GM12864 (cell line): ENCODE measurements around the gene DEPDC4.
"Not testable (repeated sequence)": the region's sequence is repeated elsewhere in the genome, so short reads cannot be mapped to it uniquely, and the experiment has no call there.

Source experiments
- DNase-seq: peaks from one replicate; pipeline ENCODE4 v3.0.0-alpha.2; 2011; ENCODE audit warnings: low read depth
- H3K4me3 ChIP-seq: 2 replicates; pipeline ENCODE4 v1.5.1; 2011; ENCODE audit warnings: mild to moderate bottlenecking, low read depth, low read length, control low read depth
- TF ChIP-seq, protein P1 (sequence below): IDR thresholded peaks from 2 replicates; pipeline ENCODE4 v1.5.1; 2011; ENCODE audit warnings: low read depth, mild to moderate bottlenecking, moderate library complexity, low read length, control low read depth, inconsistent platforms; ENCODE audit errors: missing control alignments

The DEPDC4 gene

GRCh38 chr12:100273782-100274181 is 6.9 kb upstream of the DEPDC4 start:
- TF ChIP-seq, protein P1, sequence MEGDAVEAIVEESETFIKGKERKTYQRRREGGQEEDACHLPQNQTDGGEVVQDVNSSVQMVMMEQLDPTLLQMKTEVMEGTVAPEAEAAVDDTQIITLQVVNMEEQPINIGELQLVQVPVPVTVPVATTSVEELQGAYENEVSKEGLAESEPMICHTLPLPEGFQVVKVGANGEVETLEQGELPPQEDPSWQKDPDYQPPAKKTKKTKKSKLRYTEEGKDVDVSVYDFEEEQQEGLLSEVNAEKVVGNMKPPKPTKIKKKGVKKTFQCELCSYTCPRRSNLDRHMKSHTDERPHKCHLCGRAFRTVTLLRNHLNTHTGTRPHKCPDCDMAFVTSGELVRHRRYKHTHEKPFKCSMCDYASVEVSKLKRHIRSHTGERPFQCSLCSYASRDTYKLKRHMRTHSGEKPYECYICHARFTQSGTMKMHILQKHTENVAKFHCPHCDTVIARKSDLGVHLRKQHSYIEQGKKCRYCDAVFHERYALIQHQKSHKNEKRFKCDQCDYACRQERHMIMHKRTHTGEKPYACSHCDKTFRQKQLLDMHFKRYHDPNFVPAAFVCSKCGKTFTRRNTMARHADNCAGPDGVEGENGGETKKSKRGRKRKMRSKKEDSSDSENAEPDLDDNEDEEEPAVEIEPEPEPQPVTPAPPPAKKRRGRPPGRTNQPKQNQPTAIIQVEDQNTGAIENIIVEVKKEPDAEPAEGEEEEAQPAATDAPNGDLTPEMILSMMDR, result no peak
- no peak overlapping the region for H3K4me3 ChIP-seq
- DNase-seq, result no peak

DNA sequence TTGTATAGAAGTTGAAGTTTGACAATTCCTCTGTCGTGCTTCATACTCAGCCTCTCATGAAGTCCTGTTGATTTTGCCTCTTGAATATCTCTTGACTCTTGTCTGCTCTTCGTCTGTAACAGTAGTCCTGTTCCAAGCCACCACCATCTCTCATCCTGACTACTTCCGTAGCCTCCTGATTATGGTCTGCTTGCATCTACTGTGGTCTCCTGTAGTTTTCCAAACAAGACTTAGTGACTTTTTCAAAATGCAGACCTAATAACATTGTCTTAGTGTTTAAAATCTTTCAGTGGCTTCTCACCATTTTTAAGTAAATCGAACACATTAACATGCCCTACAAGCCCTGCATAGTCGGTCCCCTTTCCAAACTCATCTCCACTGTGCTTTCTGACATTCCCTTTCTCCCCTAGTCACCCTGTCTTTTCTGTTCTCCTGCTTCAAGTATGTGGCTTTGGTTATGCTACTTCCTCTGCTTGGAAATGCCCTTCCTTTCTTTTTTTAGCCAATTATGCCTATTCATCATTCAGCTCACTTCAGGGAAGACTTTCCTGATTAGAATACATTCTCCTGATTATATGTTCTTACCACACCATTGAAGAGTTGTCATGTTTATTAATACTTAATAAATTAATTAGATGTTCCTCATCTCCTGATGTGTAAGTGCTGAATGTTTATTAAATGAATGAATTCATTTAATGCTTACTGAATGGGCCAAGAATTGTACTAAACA is 2.1 kb upstream of the DEPDC4 start:
- no peak for DNase-seq
- TF ChIP-seq, protein P1, result no peak
- peak overlapping the region; percentile 100 for H3K4me3 ChIP-seq

DNA sequence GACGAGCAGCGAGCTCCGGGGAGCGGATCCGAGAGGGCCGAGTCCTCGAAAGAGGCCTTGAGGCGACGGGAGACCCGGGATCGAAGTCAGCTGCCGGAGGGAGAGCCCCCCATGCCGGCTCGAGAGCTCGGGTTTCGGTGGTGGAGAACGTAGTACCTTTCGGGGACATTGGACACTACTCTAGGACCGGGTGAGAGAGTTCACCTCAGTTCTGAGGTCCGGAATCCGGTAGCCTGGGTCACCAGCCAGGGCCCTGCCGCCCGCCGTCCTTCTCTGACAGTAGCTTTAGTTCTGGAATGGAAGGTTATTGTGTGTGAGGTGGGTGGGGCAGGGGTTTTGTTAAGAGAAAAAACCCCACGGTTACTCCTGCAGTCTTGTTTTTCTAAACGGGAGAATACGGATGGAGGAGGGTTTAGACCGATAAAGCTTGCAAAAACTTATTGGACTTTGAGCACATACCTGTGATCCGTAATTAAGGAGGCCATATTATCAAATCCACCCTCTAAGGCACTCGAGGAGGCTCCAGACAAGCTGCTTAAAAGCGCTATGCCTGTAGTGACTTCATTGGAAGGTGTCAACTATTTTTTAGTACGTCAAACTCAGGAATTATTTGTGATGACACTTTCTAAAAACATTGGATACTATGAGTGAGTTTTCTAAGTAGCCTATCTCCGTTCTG is 863 bp upstream of the DEPDC4 start:
- TF ChIP-seq, protein P1, result no peak
- no peak for DNase-seq
- H3K4me3 ChIP-seq, result peak overlapping the region; percentile 100

DNA sequence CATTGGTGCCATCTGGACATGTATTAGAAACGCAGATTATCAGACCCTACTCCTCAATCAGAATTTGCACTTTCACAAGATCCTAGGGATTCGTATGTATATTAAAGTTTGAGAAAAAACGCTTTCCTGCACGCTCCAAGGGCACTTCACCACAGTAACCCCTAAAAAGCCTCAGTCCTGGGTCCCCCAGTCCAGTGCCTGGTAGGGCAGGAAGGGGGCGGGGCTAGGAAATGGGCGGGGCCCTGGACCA is 369 bp downstream of the DEPDC4 start:
- DNase-seq, result peak; percentile 51
- TF ChIP-seq, protein P1, result no peak
- H3K4me3 ChIP-seq, result peak overlapping the region; percentile 100

GRCh38 chr12:100265732-100266584 is 921 bp downstream of the DEPDC4 start:
- peak overlapping the region; percentile 100 for H3K4me3 ChIP-seq
- TF ChIP-seq, protein P1, result no peak

GRCh38 chr12:100265107-100265506 is 1.8 kb downstream of the DEPDC4 start:
- H3K4me3 ChIP-seq, result not testable (repeated sequence)

More at GRCh38 chr12:100265732-100266584, 921 bp downstream of the DEPDC4 start:
- no peak for DNase-seq

DNA sequence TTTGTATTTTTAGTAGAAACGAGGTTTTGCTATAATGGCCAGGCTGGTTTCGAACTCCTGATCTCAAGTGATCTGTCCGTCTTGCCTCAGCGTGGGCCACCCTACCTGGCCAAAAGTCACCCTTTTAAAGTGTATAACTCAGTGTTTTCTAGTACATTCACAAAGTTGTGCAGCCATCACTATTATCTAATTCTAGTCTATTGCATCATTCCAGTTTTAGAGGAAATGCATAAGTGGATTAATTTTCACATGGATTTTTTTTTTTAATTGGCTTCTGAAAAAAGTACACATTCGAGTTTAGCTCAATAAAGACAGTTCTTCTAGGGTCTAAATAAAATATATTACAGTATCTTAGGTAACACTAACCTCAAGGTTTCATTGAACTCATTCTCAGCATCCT is 3.7 kb downstream of the DEPDC4 start:
- TF ChIP-seq, protein P1, result no peak
- H3K4me3 ChIP-seq, result no peak overlapping the region
- DNase-seq, result no peak

More at GRCh38 chr12:100265107-100265506, 1.8 kb downstream of the DEPDC4 start:
- DNase-seq, result not testable (repeated sequence)
